HCT116 (cell line): Measurements from ENCODE around the gene CALD1. TPM values are rescaled to one million over a fixed set of nuclear protein-coding genes. Genes with fewer than 3 reads are reported as not detected.

ENCODE experiments used
- ATAC-seq: fragments of 200-7000 bp; cut with Tn5 transposase; 2 replicates; pipeline ENCODE4 v1.9.1; 2020; ENCODE audit warnings: mild to moderate bottlenecking, moderate library complexity
- BruUV-seq: library from RNA; stranded (reverse); fragments of 400-500 nt; replicated peaks from 2 replicates; lab custom pipeline; 2021; lab: Mats Ljungman, UMichigan
- CTCF ChIA-PET: fragments of 300-600 bp; sonication (Branson Sonifier 250); formaldehyde crosslinking; loops from one replicate; lab custom pipeline; 2021; ENCODE audit warnings: antibody characterized with exemption; lab: Charles Lee
- POLR2A ChIA-PET: fragments of 300-600, 350-600 bp; sonication (Branson Sonifier 250); formaldehyde crosslinking; loops from one replicate; lab custom pipeline; 2021; ENCODE audit warnings: antibody characterized with exemption; lab: Charles Lee
- RAD21 ChIA-PET, 2 experiments: fragments of 300-600 bp; sonication (Branson Sonifier 250); formaldehyde crosslinking; loops; one replicate each; lab custom pipeline; 2023; ENCODE audit warnings: low total read pairs in 2 of 2; ENCODE audit not compliant: uncharacterized antibody in 2 of 2, unreplicated experiment in 2 of 2, low non-redundant PET in 1 of 2; lab: Charles Lee
- DNase-seq: peaks from one replicate; pipeline ENCODE4 v3.0.0-alpha.2; 2010; ENCODE audit warnings: low read depth, low spot score
- H2AFZ ChIP-seq: fragments of 200-600 bp; shearing (Covaris generic), sonication (generic); 2 replicates; pipeline ENCODE4 v1.6.1; 2017; ENCODE audit warnings: low read depth, mixed run types, mixed read lengths, antibody characterized with exemption, low read length; ENCODE audit not compliant: poor library complexity, severe bottlenecking
- H3K27ac ChIP-seq: 2 replicates; pipeline ENCODE4 v1.5.1; 2012; ENCODE audit warnings: low read depth, low read length
- H3K27me3 ChIP-seq: fragments of 200-600 bp; sonication (generic); 2 replicates; pipeline ENCODE4 v1.6.1; 2016; ENCODE audit warnings: mixed run types, low read length, mixed read lengths; ENCODE audit not compliant: insufficient read depth
- H3K36me3 ChIP-seq, 2 experiments: fragments of 200-500 bp in 1 of 2; fragments of 200-600 bp in 1 of 2; sonication (Bioruptor generic) in 1 of 2; sonication (generic) in 1 of 2; 2 replicates each; pipeline versions ENCODE4 v1.5.1 to v1.6.1; 2014 to 2016; ENCODE audit warnings: low read length in 2 of 2, inconsistent platforms in 1 of 2, mixed read lengths in 1 of 2, mixed run types in 1 of 2; ENCODE audit not compliant: insufficient read depth in 2 of 2, control insufficient read depth in 1 of 2
- H3K4me1 ChIP-seq, 2 experiments: fragments of 200-600 bp in 1 of 2; sonication (generic) in 1 of 2; 2 replicates each; pipeline versions ENCODE4 v1.5.1 to v1.6.1; 2012 to 2017; ENCODE audit warnings: low read length in 2 of 2, inconsistent platforms in 1 of 2, mild to moderate bottlenecking in 1 of 2, mixed read lengths in 1 of 2, mixed run types in 1 of 2, moderate library complexity in 1 of 2; ENCODE audit not compliant: insufficient read depth in 2 of 2, control insufficient read depth in 1 of 2
- H3K4me2 ChIP-seq: fragments of 200-600 bp; sonication (generic); 2 replicates; pipeline ENCODE4 v1.6.1; 2017; ENCODE audit warnings: mixed run types, low read length, mixed read lengths
- H3K4me3 ChIP-seq, 2 experiments: fragments of 200-600 bp in 1 of 2; sonication (generic) in 1 of 2; replicated peaks in 1 of 2; 2 replicates each; pipeline ENCODE4 v1.5.1; 2011 to 2016; ENCODE audit warnings: low read length in 2 of 2, control low read depth in 1 of 2, low read depth in 1 of 2, mild to moderate bottlenecking in 1 of 2, mixed read lengths in 1 of 2, mixed run types in 1 of 2
- H3K79me2 ChIP-seq: fragments of 200-600 bp; sonication (generic); 2 replicates; pipeline ENCODE4 v1.6.1; 2017; ENCODE audit warnings: mild to moderate bottlenecking, mixed run types, low read length, moderate library complexity, mixed read lengths; ENCODE audit not compliant: insufficient read depth
- H3K9ac ChIP-seq: fragments of 200-600 bp; sonication (generic); 2 replicates; pipeline ENCODE4 v1.6.1; 2016; ENCODE audit warnings: low read length, mixed read lengths
- H3K9me2 ChIP-seq: fragments of 200-600 bp; sonication (generic), shearing (Covaris generic); 2 replicates; pipeline ENCODE4 v1.6.1; 2017; ENCODE audit warnings: mixed run types, mild to moderate bottlenecking, moderate library complexity; ENCODE audit not compliant: insufficient read depth
- H3K9me3 ChIP-seq, 2 experiments: fragments of 200-500 bp in 1 of 2; fragments of 200-600 bp in 1 of 2; sonication (Bioruptor generic) in 1 of 2; sonication (generic) in 1 of 2; 2 replicates each; pipeline ENCODE4 v1.6.1; 2014 to 2017; ENCODE audit warnings: low read length in 2 of 2, mixed read lengths in 2 of 2, inconsistent platforms in 1 of 2, low read depth in 1 of 2, mild to moderate bottlenecking in 1 of 2, mixed run types in 1 of 2, moderate library complexity in 1 of 2; ENCODE audit not compliant: control insufficient read depth in 1 of 2, insufficient read depth in 1 of 2
- H4K20me1 ChIP-seq: fragments of 200-600 bp; sonication (generic), shearing (Covaris generic); 2 replicates; pipeline ENCODE4 v1.6.1; 2017; ENCODE audit warnings: mixed run types, mild to moderate bottlenecking, moderate library complexity; ENCODE audit not compliant: insufficient read depth
- ATF3 ChIP-seq: IDR thresholded peaks from 2 replicates; pipeline ENCODE4 v1.6.1; 2012
- CEBPB ChIP-seq: IDR thresholded peaks from 2 replicates; pipeline ENCODE4 v1.6.1; 2012; ENCODE audit warnings: low read depth
- EZH2phosphoT487 ChIP-seq: fragments of 200-600 bp; IDR thresholded peaks from 2 replicates; pipeline ENCODE4 v1.6.1; 2018; ENCODE audit warnings: antibody characterized with exemption, borderline replicate concordance
- FOSL1 ChIP-seq: IDR thresholded peaks from 2 replicates; pipeline ENCODE4 v1.6.1; 2012; ENCODE audit warnings: low read depth
- POLR2AphosphoS5 ChIP-seq: IDR thresholded peaks from 2 replicates; pipeline ENCODE4 v1.6.1; 2011; ENCODE audit warnings: mild to moderate bottlenecking, low read depth, low read length, moderate library complexity
- SP1 ChIP-seq: IDR thresholded peaks from 2 replicates; pipeline ENCODE4 v1.6.1; 2012; ENCODE audit warnings: low read depth
- TCF7L2 ChIP-seq: IDR thresholded peaks from 2 replicates; pipeline ENCODE4 v1.7.0; 2011; ENCODE audit warnings: borderline replicate concordance, inconsistent platforms; ENCODE audit not compliant: insufficient read depth, insufficient read length; ENCODE audit errors: extremely low read depth
- YY1 ChIP-seq: IDR thresholded peaks from 2 replicates; pipeline ENCODE4 v1.6.1; 2011; ENCODE audit warnings: low read length, low read depth, moderate library complexity, mild to moderate bottlenecking; ENCODE audit not compliant: insufficient replicate concordance; ENCODE audit errors: extremely low read depth
- ZBTB33 ChIP-seq: IDR thresholded peaks from 2 replicates; pipeline ENCODE4 v1.6.1; 2011; ENCODE audit warnings: mild to moderate bottlenecking, low read length, moderate library complexity; ENCODE audit not compliant: insufficient replicate concordance; ENCODE audit errors: extremely low read depth
- ZNF274 ChIP-seq: fragments of 200-500 bp; sonication (Bioruptor generic); IDR thresholded peaks from 2 replicates; pipeline ENCODE4 v1.6.1; 2014; ENCODE audit warnings: mild to moderate bottlenecking, low read depth, low read length, inconsistent platforms
- intact Hi-C: fragments of 100-400 bp; cut with micrococcal nuclease; formaldehyde crosslinking; loops from 2 replicates; pipeline ENCODE4 v1.10.0; 2022
- total RNA-seq: library from RNA; stranded (reverse); gene quantifications from one replicate; pipeline ENCODE4 v1.2.1, GENCODE V29; 2021; ENCODE audit not compliant: unreplicated experiment
- TF ChIP-seq, protein P1 (sequence below): IDR thresholded peaks from 2 replicates; pipeline ENCODE4 v1.6.1; 2012

The CALD1 gene
- total RNA-seq, 1 experiment from 2014 or later: 66.8 TPM

- Histone ChIP-seq H3K9me2 (no peaks in the 10 kb centered on the region), H3K4me1 (peaks cover 10 to 22% of the 10 kb centered on the region in 2 experiments; a peak in 3 of 4 replicates), H3K79me2 (peaks cover 35% of the 10 kb centered on the region), H3K4me3 (peak overlapping the region; percentile 69 to 75), H3K27ac (no peak overlapping the region)
- RAD21 ChIA-PET: no interaction called here
- TF ChIP-seq TCF7L2: no peak
- no peak for TF ChIP-seq FOSL1
- no peak for TF ChIP-seq POLR2AphosphoS5
- no peak for TF ChIP-seq ZNF274
- no peak for TF ChIP-seq SP1
- TF ChIP-seq YY1: no peak
- TF ChIP-seq ATF3: no peak
- no peak for TF ChIP-seq ZBTB33
- no peak for TF ChIP-seq EZH2phosphoT487
- TF ChIP-seq, protein P1, sequence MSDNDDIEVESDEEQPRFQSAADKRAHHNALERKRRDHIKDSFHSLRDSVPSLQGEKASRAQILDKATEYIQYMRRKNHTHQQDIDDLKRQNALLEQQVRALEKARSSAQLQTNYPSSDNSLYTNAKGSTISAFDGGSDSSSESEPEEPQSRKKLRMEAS: no peak
- no peak for TF ChIP-seq CEBPB
- TF ChIP-seq, all 23 proteins: peak for 0
- no peaks in the 10 kb centered on the region; a peak in 1 of 4 replicates for H3K36me3 ChIP-seq
- H4K20me1 ChIP-seq: no peaks in the 10 kb centered on the region
- H3K27me3 ChIP-seq: no peaks in the 10 kb centered on the region
- peak overlapping the region; percentile 62 for H2AFZ ChIP-seq
- no peak for DNase-seq
- intact Hi-C loops: loop anchor here (10.0 kb wide), 1 partner anchor 274 kb away; no protein-coding TSS in a partner anchor
- ATAC-seq: peak; percentile 16
- ChIA-PET POLR2A (interaction anchor here (1.5 kb wide), 1 partner anchor 9 kb away, joined by 6 read pairs; no protein-coding TSS in a partner anchor), CTCF (interaction anchor here (0.9 kb wide), 1 partner anchor 258 kb away, joined by 3 read pairs; no protein-coding TSS in a partner anchor)
- peaks cover 0 to 4% of the 10 kb centered on the region in 2 experiments; a peak in 1 of 4 replicates for H3K9me3 ChIP-seq
- no TSS peak for BruUV-seq
- H3K9ac ChIP-seq: peak overlapping the region; percentile 75
- peak overlapping the region; percentile 93 for H3K4me2 ChIP-seq
These were observed 111.1 kb downstream of the CALD1 start for GRCh38 chr7:134890246-134891240.
